ENCODE data around the gene MACROD2. TPM values are rescaled to one million over a fixed set of nuclear protein-coding genes. Genes with fewer than 3 reads are reported as not detected.

The MACROD2 gene
- total and polyA plus RNA-seq, 7 donors = 0.20 to 4.8 (median 0.87) TPM

DNA sequence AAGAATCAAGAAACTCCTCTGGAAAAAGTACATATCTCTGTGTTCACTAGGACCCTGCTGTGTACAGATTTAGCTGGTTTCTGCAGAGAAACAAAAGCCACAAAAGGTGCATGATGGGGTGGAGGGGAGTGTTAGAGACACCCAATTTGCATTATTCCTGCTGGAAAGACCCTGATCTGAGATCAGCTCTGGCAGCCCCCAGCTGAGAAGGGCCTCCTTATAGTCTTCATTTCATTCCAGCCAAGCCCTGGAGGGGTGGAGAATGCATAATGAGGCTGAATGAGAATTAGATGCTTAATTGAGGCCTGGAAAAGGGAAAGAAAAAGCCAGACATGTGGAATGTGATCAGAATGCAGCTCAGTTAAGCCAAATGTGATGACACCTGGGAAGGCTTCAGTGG, 2032.4 kb downstream of the MACROD2 start:
- DNase-seq = no peak

DNA sequence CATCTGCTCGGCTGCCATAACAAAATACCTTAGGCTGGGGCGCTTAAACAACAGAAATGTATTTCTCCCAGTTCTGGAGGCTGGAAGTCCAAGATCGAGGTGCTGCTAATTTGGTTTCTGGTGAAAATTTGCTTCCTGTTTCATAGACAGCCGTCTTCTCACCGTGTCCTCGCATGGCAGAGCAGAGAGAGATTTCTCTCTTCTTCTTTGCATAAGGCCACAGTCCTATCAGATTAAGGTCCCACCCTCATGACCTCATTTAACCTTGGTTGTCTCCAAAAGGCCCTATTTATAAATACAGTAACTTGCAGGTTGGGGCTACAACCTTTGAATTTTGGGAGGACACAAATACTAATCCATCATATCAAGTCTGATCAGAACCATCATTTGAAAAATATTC, 2033.6 kb downstream of the MACROD2 start:
- WGBS, 3 donors = 84 to 89% (median 86%) methylated on average over 6 of the region's 6 CpGs
- H3K4me3 ChIP-seq = no peak overlapping the region
- no peaks in the 10 kb centered on the region for H3K27me3 ChIP-seq (ENCODE audit: insufficient read depth in 3 of 3, low read length in 2 of 3)
- DNase-seq = no peak
- no peak overlapping the region for H3K27ac ChIP-seq
- no peaks in the 10 kb centered on the region for H3K9me3 ChIP-seq
- intact Hi-C loops (cut with DNase I) = no loop called here
- H3K4me1 ChIP-seq = no peaks in the 10 kb centered on the region
- H3K36me3 ChIP-seq (ENCODE audit: insufficient read depth in 1 of 2, low read depth in 1 of 2) = no peaks in the 10 kb centered on the region
- TF ChIP-seq, protein P1, sequence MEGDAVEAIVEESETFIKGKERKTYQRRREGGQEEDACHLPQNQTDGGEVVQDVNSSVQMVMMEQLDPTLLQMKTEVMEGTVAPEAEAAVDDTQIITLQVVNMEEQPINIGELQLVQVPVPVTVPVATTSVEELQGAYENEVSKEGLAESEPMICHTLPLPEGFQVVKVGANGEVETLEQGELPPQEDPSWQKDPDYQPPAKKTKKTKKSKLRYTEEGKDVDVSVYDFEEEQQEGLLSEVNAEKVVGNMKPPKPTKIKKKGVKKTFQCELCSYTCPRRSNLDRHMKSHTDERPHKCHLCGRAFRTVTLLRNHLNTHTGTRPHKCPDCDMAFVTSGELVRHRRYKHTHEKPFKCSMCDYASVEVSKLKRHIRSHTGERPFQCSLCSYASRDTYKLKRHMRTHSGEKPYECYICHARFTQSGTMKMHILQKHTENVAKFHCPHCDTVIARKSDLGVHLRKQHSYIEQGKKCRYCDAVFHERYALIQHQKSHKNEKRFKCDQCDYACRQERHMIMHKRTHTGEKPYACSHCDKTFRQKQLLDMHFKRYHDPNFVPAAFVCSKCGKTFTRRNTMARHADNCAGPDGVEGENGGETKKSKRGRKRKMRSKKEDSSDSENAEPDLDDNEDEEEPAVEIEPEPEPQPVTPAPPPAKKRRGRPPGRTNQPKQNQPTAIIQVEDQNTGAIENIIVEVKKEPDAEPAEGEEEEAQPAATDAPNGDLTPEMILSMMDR (IDR thresholded peaks at IDR 0.05) = no peak
- no peak for ATAC-seq

More for the DNA sequence above, 2032.4 kb downstream of the MACROD2 start:
- Histone ChIP-seq H3K36me3 (ENCODE audit: insufficient read depth in 1 of 2, low read depth in 1 of 2) (no peaks in the 10 kb centered on the region), H3K27ac (no peak overlapping the region), H3K27me3 (ENCODE audit: insufficient read depth in 3 of 3, low read length in 2 of 3) (no peaks in the 10 kb centered on the region), H3K9me3 (no peaks in the 10 kb centered on the region), H3K4me3 (no peak overlapping the region), H3K4me1 (no peaks in the 10 kb centered on the region)
- intact Hi-C loops (cut with DNase I) = no loop called here
- TF ChIP-seq, protein P1 (IDR thresholded peaks at IDR 0.05) = no peak
- ATAC-seq = no peak

- H3K36me3 ChIP-seq (ENCODE audit: insufficient read depth in 1 of 2, low read depth in 1 of 2) = no peaks in the 10 kb centered on the region
- H3K9me3 ChIP-seq = no peaks in the 10 kb centered on the region
- ATAC-seq (no peak), DNase-seq (no peak)
- 36 to 60% (median 56%) methylated on average over 2 of the region's 2 CpGs for WGBS, 3 donors
- H3K4me3 ChIP-seq = no peak overlapping the region
- TF ChIP-seq, protein P1 (IDR thresholded peaks at IDR 0.05) = no peak
- intact Hi-C loops (cut with DNase I) = no loop called here
- H3K27ac ChIP-seq = no peak overlapping the region
- H3K4me1 ChIP-seq = no peaks in the 10 kb centered on the region
- no peaks in the 10 kb centered on the region for H3K27me3 ChIP-seq (ENCODE audit: insufficient read depth in 3 of 3, low read length in 2 of 3)
Observed at GRCh38 chr20:16030253-16030652, 2034.9 kb downstream of the MACROD2 start.

DNA sequence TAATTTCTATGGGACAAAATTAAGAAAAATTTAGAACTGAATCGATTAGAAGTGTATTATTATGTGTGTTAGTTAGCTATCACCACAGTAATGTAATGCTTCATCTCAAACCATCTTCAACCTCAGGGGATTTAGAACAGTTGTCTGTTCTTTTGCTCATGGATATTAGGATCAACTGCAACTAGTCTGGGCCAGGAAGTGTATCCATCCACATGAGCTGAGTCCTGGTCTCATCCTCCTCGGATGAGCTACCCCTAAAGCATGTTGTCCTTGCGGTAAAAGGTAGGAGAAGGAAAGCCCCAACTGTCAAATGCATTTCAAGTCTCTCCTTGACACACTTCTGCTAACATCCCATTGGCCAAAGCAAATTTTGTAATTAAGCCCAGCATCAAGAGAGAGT, 2040.3 kb downstream of the MACROD2 start:
- TF ChIP-seq, protein P1 (IDR thresholded peaks at IDR 0.05) = no peak
- Histone ChIP-seq H3K9me3 (no peaks in the 10 kb centered on the region), H3K4me1 (no peaks in the 10 kb centered on the region), H3K36me3 (ENCODE audit: insufficient read depth in 1 of 2, low read depth in 1 of 2) (no peaks in the 10 kb centered on the region), H3K27me3 (ENCODE audit: insufficient read depth in 3 of 3, low read length in 2 of 3) (no peaks in the 10 kb centered on the region), H3K27ac (no peak overlapping the region), H3K4me3 (no peak overlapping the region)
- ATAC-seq = no peak
- WGBS, 3 donors = 24 to 47% (median 31%) methylated on average over 3 of the region's 3 CpGs
- intact Hi-C loops (cut with DNase I) = no loop called here
- DNase-seq = no peak

DNA sequence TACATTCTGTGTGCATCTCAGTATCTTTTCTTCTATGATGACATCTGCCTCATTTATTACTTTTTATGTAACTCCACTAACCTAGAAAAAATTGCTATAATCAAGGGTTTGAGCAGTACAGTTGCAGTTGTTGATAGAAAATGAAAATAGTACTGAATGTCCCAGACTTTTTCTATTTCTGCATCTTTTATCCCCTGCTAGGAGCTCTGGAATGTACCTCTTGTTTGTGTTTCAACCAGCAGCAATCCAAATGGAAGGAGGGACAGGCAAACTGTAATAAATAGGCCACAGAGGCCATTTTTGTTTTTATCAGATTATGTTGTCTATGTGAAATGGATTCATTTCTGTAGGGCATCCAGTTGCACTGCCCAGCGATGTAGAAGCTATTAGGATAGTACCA, 2041.0 kb downstream of the MACROD2 start:
- Histone ChIP-seq H3K27ac (no peak overlapping the region), H3K36me3 (ENCODE audit: insufficient read depth in 1 of 2, low read depth in 1 of 2) (no peaks in the 10 kb centered on the region), H3K4me3 (no peak overlapping the region), H3K4me1 (no peaks in the 10 kb centered on the region), H3K9me3 (no peaks in the 10 kb centered on the region), H3K27me3 (ENCODE audit: insufficient read depth in 3 of 3, low read length in 2 of 3) (no peaks in the 10 kb centered on the region)
- ATAC-seq = no peak
- intact Hi-C loops (cut with DNase I) = no loop called here
- 79% methylated on average over 1 of the region's 1 CpG for WGBS, 3 donors
- TF ChIP-seq, protein P1 (IDR thresholded peaks at IDR 0.05) = no peak
- no peak for DNase-seq

Data from psoas muscle (tissue), 8 donors.